Lower leg skin (tissue), 3 donors: Measurements from ENCODE around the gene GLDN.

Source experiments
- POLR2A ChIP-seq, 2 donors: fragments of 450-650 bp; IDR thresholded peaks; one replicate each; pipeline ENCODE4 v1.6.1; 2016 to 2017; ENCODE audit warnings: antibody characterized with exemption in 2 of 2, mild to moderate bottlenecking in 1 of 2, moderate library complexity in 1 of 2
- TF ChIP-seq, protein P1 (sequence below), 3 donors: fragments of 450-650 bp; IDR thresholded peaks; one replicate each; pipeline ENCODE4 v1.5.1; 2016; ENCODE audit warnings: antibody characterized with exemption in 3 of 3, mild to moderate bottlenecking in 3 of 3, moderate library complexity in 2 of 3

DNA sequence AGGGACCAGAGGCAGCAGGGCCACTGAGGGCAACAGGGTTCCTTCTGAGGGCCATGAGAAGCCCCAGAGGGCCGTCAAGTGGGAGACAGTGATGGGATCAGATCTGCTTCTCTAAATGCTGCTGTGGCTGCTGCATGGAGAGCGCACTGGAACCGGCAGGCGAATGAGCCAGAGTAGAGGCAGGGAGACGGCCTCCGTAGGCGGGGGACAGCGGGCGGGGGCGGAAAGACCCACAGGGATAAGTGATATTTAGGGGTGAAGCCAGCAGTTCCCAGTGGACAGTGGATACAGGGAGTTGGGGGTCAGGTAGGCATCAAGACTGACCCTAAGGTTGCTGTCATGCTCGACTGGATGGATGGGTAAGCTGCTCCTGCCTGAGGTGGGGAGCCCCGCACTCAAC is 45.0 kb downstream of the GLDN start:
- TF ChIP-seq POLR2A (IDR thresholded peaks at IDR 0.05), result no peak
- TF ChIP-seq, protein P1, sequence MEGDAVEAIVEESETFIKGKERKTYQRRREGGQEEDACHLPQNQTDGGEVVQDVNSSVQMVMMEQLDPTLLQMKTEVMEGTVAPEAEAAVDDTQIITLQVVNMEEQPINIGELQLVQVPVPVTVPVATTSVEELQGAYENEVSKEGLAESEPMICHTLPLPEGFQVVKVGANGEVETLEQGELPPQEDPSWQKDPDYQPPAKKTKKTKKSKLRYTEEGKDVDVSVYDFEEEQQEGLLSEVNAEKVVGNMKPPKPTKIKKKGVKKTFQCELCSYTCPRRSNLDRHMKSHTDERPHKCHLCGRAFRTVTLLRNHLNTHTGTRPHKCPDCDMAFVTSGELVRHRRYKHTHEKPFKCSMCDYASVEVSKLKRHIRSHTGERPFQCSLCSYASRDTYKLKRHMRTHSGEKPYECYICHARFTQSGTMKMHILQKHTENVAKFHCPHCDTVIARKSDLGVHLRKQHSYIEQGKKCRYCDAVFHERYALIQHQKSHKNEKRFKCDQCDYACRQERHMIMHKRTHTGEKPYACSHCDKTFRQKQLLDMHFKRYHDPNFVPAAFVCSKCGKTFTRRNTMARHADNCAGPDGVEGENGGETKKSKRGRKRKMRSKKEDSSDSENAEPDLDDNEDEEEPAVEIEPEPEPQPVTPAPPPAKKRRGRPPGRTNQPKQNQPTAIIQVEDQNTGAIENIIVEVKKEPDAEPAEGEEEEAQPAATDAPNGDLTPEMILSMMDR (IDR thresholded peaks at IDR 0.05), result no peak
